ENCODE measurements around the gene IGFBP6. TPM values are rescaled to one million over a fixed set of nuclear protein-coding genes. Genes with fewer than 3 reads are reported as not detected.

The IGFBP6 gene
- total and polyA plus RNA-seq, 2 donors (not counting 1 experiment from before 2014, with no cell fraction given) = 0.30 TPM; not detected in 1

- Histone ChIP-seq H3K9me3 (ENCODE audit: control extremely low read depth in 1 of 3, control insufficient read depth in 2 of 3, insufficient read depth in 1 of 3, low read length in 2 of 3) (peaks cover 0 to 3% (median 0%) of the 10 kb centered on the region in 3 donors), H3K4me1 (ENCODE audit: control insufficient read depth in 2 of 2, insufficient read depth in 2 of 2, low read length in 2 of 2) (no peaks in the 10 kb centered on the region), H4K20me1 (ENCODE audit: control insufficient read depth, insufficient read depth, low read length, poor library complexity, severe bottlenecking) (peaks cover 10% of the 10 kb centered on the region), H3K9ac (ENCODE audit: low read length) (no peak overlapping the region), H3K27me3 (replicated peaks in 1 of 4; ENCODE audit: control extremely low read depth in 1 of 4, control insufficient read depth in 3 of 4, insufficient read depth in 4 of 4, low read length in 3 of 4) (peaks cover 0 to 10% (median 0%) of the 10 kb centered on the region in 4 experiments), H3K4me2 (replicated peaks; ENCODE audit: low read depth, low read length, poor library complexity, severe bottlenecking) (no peak overlapping the region), H2AFZ (ENCODE audit: insufficient read depth, low read depth, low read length, poor library complexity, severe bottlenecking) (no peak overlapping the region), H3K27ac (ENCODE audit: low read length in 2 of 2) (no peak overlapping the region), H3K79me2 (ENCODE audit: control insufficient read depth, insufficient read depth, low read length) (no peaks in the 10 kb centered on the region), H3K4me3 (ENCODE audit: control extremely low read depth in 1 of 5, extremely low read depth in 1 of 5, insufficient read depth in 1 of 5, low read depth in 2 of 5, low read length in 4 of 5) (no peak overlapping the region), H3K36me3 (replicated peaks in 1 of 2; ENCODE audit: control extremely low read depth in 1 of 2, control insufficient read depth in 1 of 2, extremely low read depth in 1 of 2, insufficient read depth in 2 of 2, low read length in 1 of 2) (peaks cover 0 to 15% of the 10 kb centered on the region in 2 experiments)
- ATAC-seq (ENCODE audit: low read depth) = no peak
- TF ChIP-seq CTCF (IDR thresholded peaks at IDR 0.05) (no peak), EZH2 (IDR thresholded peaks at IDR 0.05; ENCODE audit: borderline replicate concordance, insufficient read depth, low read depth, low read length, poor library complexity, severe bottlenecking) (no peak)
- Mint-ChIP-seq H3K9me3 (ENCODE audit: insufficient read depth) (no peaks in the 10 kb centered on the region), H3K27ac (no peak overlapping the region), H3K4me1 (peaks cover under 1% of the 10 kb centered on the region), H3K4me3 (no peak overlapping the region), H3K27me3 (no peaks in the 10 kb centered on the region)
- CTCF ChIA-PET = interaction anchor here (0.8 to 14.1 kb wide), 2 partner anchors 12 to 38 kb away, joined by 4 to 344 read pairs; partner anchors contain the start of genes IGFBP6 and SOAT2
- POLR2A ChIA-PET = interaction anchor here (0.5 to 0.6 kb wide), 3 partner anchors 120 to 697 kb away, joined by 3 to 11 read pairs (median 3); partner anchors contain the start of genes CSAD, ITGB7 and ZNF740
- WGBS (ENCODE audit: insufficient coverage) = 87% methylated on average over 14 of the region's 17 CpGs
- DNase-seq = no peak
- intact Hi-C loops (cut with micrococcal nuclease) = no loop called here
These were observed 37.3 kb upstream of the IGFBP6 start for GRCh38 chr12:53060064-53060720.

- intact Hi-C loops (cut with micrococcal nuclease) = no loop called here
- DNase-seq = no peak
- Histone ChIP-seq H3K36me3 (replicated peaks in 1 of 2; ENCODE audit: control extremely low read depth in 1 of 2, control insufficient read depth in 1 of 2, extremely low read depth in 1 of 2, insufficient read depth in 2 of 2, low read length in 1 of 2) (peaks cover 0 to 20% of the 10 kb centered on the region in 2 experiments), H2AFZ (ENCODE audit: insufficient read depth, low read depth, low read length, poor library complexity, severe bottlenecking) (no peak overlapping the region), H3K4me3 (ENCODE audit: control extremely low read depth in 1 of 5, extremely low read depth in 1 of 5, insufficient read depth in 1 of 5, low read depth in 2 of 5, low read length in 4 of 5) (no peak overlapping the region), H3K27ac (ENCODE audit: low read length in 2 of 2) (no peak overlapping the region), H3K4me2 (replicated peaks; ENCODE audit: low read depth, low read length, poor library complexity, severe bottlenecking) (no peak overlapping the region), H3K9ac (ENCODE audit: low read length) (no peak overlapping the region), H4K20me1 (ENCODE audit: control insufficient read depth, insufficient read depth, low read length, poor library complexity, severe bottlenecking) (peaks cover 16% of the 10 kb centered on the region), H3K79me2 (ENCODE audit: control insufficient read depth, insufficient read depth, low read length) (no peaks in the 10 kb centered on the region), H3K9me3 (ENCODE audit: control extremely low read depth in 1 of 3, control insufficient read depth in 2 of 3, insufficient read depth in 1 of 3, low read length in 2 of 3) (peaks cover 0 to 3% (median 0%) of the 10 kb centered on the region in 3 donors), H3K4me1 (ENCODE audit: control insufficient read depth in 2 of 2, insufficient read depth in 2 of 2, low read length in 2 of 2) (no peaks in the 10 kb centered on the region), H3K27me3 (replicated peaks in 1 of 4; ENCODE audit: control extremely low read depth in 1 of 4, control insufficient read depth in 3 of 4, insufficient read depth in 4 of 4, low read length in 3 of 4) (peaks cover 0 to 10% (median 0%) of the 10 kb centered on the region in 4 experiments)
- ChIA-PET POLR2A (interaction anchor here (0.6 kb wide), 1 partner anchor 146 kb away, joined by 3 read pairs; the partner anchor contains the start of gene ITGB7), CTCF (interaction anchor here (0.6 to 14.1 kb wide), 2 partner anchors 37 to 44 kb away, joined by 3 to 344 read pairs; partner anchors contain the start of genes IGFBP6 and SOAT2)
- ATAC-seq (ENCODE audit: low read depth) = no peak
- WGBS (ENCODE audit: insufficient coverage) = 71% methylated on average over 14 of the region's 18 CpGs
- TF ChIP-seq CTCF (IDR thresholded peaks at IDR 0.05) (no peak), EZH2 (IDR thresholded peaks at IDR 0.05; ENCODE audit: borderline replicate concordance, insufficient read depth, low read depth, low read length, poor library complexity, severe bottlenecking) (no peak)
- Mint-ChIP-seq H3K27ac (no peak overlapping the region), H3K4me3 (no peak overlapping the region), H3K9me3 (ENCODE audit: insufficient read depth) (no peaks in the 10 kb centered on the region), H3K4me1 (no peaks in the 10 kb centered on the region), H3K27me3 (no peaks in the 10 kb centered on the region)
These were observed 36.7 kb upstream of the IGFBP6 start for GRCh38 chr12:53060721-53061276.

Measured in B cell (primary cell).